Sigmoid colon (tissue), 7 donors: Measurements from ENCODE around the gene MICAL2. TPM values are rescaled to one million over a fixed set of nuclear protein-coding genes. Genes with fewer than 3 reads are reported as not detected.

Source experiments
- DNase-seq: peaks from one replicate; pipeline ENCODE4 v3.0.0-alpha.2; 2019
- H3K27ac ChIP-seq, 4 donors: fragments of 200-600 bp; sonication (generic); one replicate each; pipeline ENCODE4 v1.5.1; 2016 to 2019; ENCODE audit warnings: mild to moderate bottlenecking in 1 of 4
- H3K27me3 ChIP-seq, 3 donors: fragments of 200-600 bp; sonication (generic); one replicate each; pipeline ENCODE4 v1.5.1; 2019; ENCODE audit warnings: mild to moderate bottlenecking in 1 of 3
- H3K36me3 ChIP-seq, 4 donors: fragments of 200-600 bp; sonication (generic); one replicate each; pipeline ENCODE4 v1.5.1; 2016 to 2019
- H3K4me1 ChIP-seq, 4 donors: fragments of 200-600 bp; sonication (generic); one replicate each; pipeline ENCODE4 v1.5.1; 2017 to 2019
- H3K4me3 ChIP-seq, 4 donors: fragments of 200-600 bp; sonication (generic); one replicate each; pipeline ENCODE4 v1.5.1; 2017 to 2019; ENCODE audit warnings: mild to moderate bottlenecking in 2 of 4, moderate library complexity in 1 of 4
- H3K9me3 ChIP-seq, 4 donors: fragments of 200-600 bp in 3 of 4; sonication (generic) in 3 of 4; one replicate each; pipeline versions ENCODE4 v1.5.1 to v1.6.1; 2013 to 2019
- EP300 ChIP-seq, 4 donors: sonication (generic); formaldehyde crosslinking; IDR thresholded peaks; one replicate each; pipeline ENCODE4 v1.6.1; 2017; ENCODE audit warnings: antibody characterized with exemption in 4 of 4
- POLR2A ChIP-seq, 2 donors: fragments of 450-650 bp; IDR thresholded peaks; one replicate each; pipeline ENCODE4 v1.6.1; 2016; ENCODE audit warnings: antibody characterized with exemption in 2 of 2, mild to moderate bottlenecking in 2 of 2, moderate library complexity in 2 of 2
- POLR2AphosphoS5 ChIP-seq, 4 donors: sonication (generic); formaldehyde crosslinking; IDR thresholded peaks; one replicate each; pipeline ENCODE4 v1.6.1; 2017; ENCODE audit warnings: antibody characterized with exemption in 4 of 4
- WGBS, 2 donors: extraction: QIAGEN DNeasy Blood & Tissue Kit; methylation state at CpG; one replicate each; pipeline ENCODE4 v1.1.7; 2013; 5-methylcytosine and 5-hydroxymethylcytosine counted together
- intact Hi-C: fragments of 100-400 bp; cut with DNase I; formaldehyde crosslinking; loops from one replicate; pipeline ENCODE4 v1.15.1; 2023
- polyA plus RNA-seq, 3 donors: library from polyadenylated mRNA; stranded (reverse); fragments of 200-250 nt; gene quantifications; one replicate each; pipeline ENCODE4 v1.2.3, GENCODE V29; 2013
- total RNA-seq, 4 donors: library from RNA; depleted of rRNA; stranded (reverse); fragments of >200 nt; gene quantifications; one replicate each; pipeline ENCODE4 v1.1.0, GENCODE V29; 2016
- TF ChIP-seq, protein P1 (sequence below), 4 experiments: fragments of 450-650 bp in 3 of 4; fragments of 200-600 bp in 1 of 4; IDR thresholded peaks; one replicate each; pipeline ENCODE4 v1.5.1; 2016 to 2019; ENCODE audit warnings: antibody characterized with exemption in 4 of 4, mild to moderate bottlenecking in 3 of 4, moderate library complexity in 2 of 4
- donor health status: healthy with polysubstance abuse.
- donor health status: Bipolar disorder and iron deficiency.
- donor health status: healthy.

The MICAL2 gene
- total and polyA plus RNA-seq, 7 donors = 36.6 to 145 (median 115) TPM

DNA sequence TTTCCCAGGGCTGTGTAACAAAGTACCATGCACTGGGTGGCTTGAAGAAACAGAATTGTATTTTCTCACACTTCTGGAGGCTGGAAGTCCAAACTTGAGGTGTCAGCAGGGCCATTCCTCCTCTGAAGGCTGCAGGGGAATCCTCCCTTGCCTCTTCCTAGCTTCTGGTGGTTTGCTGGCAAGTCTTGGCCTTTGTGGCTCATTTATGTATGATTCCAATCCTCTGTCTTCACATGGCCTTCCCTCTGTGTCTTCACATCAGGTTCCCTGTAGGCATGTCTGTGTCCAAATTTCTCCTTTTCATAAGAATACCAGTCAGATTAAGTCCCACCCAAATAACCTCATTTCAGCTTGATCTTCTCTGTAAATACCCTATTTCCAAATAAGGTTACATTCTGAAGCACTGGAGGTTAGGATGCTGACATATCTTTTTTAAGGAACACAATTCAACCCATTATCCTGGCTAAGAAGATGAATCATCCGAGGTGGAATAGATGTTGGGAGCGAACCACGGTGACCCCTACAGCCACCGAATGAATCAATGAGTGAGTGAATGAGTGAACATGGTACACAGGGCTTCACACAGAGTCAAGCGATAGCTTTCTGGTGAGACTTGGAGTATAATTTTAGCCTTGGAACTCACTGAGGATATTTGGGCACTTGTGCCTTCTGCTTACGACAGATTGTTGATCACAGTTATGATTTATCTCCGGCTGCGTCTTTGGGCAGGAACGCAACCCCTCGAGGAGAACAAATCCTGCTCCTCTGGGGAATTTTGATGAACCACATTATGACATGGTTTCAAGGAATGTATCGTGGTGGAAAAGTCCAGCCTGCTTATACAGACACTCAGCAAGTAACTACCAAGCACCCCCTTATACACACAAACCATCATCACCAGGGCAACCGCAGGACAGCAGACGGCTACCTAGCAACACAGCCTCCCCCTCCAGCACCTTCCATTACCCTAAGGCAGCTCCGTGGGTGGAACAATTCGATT, 34.3 kb upstream of the MICAL2 start:
- no peak for TF ChIP-seq POLR2A (IDR thresholded peaks at IDR 0.05)
- peak; percentile 23 to 98 (median 83) for TF ChIP-seq EP300 (IDR thresholded peaks at IDR 0.05)
- peak; percentile 26 to 90 (median 76) for TF ChIP-seq POLR2AphosphoS5 (IDR thresholded peaks at IDR 0.05)
- Histone ChIP-seq H3K4me1 (peaks cover 0 to 30% (median 26%) of the 10 kb centered on the region in 4 donors), H3K36me3 (no peaks in the 10 kb centered on the region), H3K9me3 (no peaks in the 10 kb centered on the region), H3K27ac (peak overlapping the region; percentile 68 to 91 (median 85)), H3K27me3 (no peaks in the 10 kb centered on the region), H3K4me3 (no peak overlapping the region)
- 77 to 84% methylated on average over 15 of the region's 15 CpGs for WGBS, 2 donors
- DNase-seq = peak; percentile 83
- intact Hi-C loops = no loop called here

DNA sequence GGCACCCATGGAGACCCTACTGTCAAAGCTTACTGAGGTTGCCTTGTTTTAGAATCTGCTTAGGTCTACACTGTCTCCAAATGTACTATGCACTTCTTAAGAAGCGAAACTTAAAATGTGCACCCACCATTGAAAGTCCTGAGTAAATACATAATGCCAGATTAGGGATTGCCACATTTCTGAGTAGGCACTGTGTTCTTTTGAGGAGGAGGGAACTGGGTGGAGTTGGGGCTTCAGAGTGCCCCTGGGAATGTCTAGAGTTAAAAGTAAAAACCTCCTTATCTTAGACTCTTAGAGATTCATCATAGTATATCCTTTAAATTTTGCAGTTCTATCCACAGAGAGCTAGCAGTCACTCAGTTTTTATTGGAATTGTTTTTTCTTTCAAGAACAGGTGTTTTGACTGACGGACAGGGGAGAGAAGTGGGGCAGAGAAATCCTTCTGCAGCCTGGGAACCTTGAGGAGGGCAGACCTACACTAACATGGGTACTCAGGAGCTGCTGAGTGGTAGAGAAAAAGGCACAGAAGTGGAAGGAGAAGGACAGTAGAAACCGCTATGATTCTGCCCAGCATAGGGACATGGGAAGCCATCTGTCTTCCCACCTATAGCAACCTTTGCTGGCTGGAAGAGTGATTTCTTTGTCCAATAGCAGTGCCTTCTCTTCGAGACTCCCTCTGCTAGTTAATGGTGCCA, 33.4 kb upstream of the MICAL2 start:
- intact Hi-C loops = no loop called here
- H3K36me3 ChIP-seq = no peaks in the 10 kb centered on the region
- H3K4me3 ChIP-seq = no peak overlapping the region
- DNase-seq = no peak
- H3K27ac ChIP-seq = peak overlapping the region; percentile 68 to 91 (median 85)
- H3K9me3 ChIP-seq = no peaks in the 10 kb centered on the region
- H3K27me3 ChIP-seq = no peaks in the 10 kb centered on the region
- no peak for TF ChIP-seq EP300 (IDR thresholded peaks at IDR 0.05)
- TF ChIP-seq, protein P1, sequence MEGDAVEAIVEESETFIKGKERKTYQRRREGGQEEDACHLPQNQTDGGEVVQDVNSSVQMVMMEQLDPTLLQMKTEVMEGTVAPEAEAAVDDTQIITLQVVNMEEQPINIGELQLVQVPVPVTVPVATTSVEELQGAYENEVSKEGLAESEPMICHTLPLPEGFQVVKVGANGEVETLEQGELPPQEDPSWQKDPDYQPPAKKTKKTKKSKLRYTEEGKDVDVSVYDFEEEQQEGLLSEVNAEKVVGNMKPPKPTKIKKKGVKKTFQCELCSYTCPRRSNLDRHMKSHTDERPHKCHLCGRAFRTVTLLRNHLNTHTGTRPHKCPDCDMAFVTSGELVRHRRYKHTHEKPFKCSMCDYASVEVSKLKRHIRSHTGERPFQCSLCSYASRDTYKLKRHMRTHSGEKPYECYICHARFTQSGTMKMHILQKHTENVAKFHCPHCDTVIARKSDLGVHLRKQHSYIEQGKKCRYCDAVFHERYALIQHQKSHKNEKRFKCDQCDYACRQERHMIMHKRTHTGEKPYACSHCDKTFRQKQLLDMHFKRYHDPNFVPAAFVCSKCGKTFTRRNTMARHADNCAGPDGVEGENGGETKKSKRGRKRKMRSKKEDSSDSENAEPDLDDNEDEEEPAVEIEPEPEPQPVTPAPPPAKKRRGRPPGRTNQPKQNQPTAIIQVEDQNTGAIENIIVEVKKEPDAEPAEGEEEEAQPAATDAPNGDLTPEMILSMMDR (IDR thresholded peaks at IDR 0.05) = no peak
- no peak for TF ChIP-seq POLR2AphosphoS5 (IDR thresholded peaks at IDR 0.05)
- TF ChIP-seq POLR2A (IDR thresholded peaks at IDR 0.05) = no peak
- WGBS, 2 donors = 88 to 90% methylated on average over 4 of the region's 4 CpGs
- H3K4me1 ChIP-seq = peaks cover 0 to 30% (median 26%) of the 10 kb centered on the region in 4 donors

- intact Hi-C loops = no loop called here
- Histone ChIP-seq H3K36me3 (no peaks in the 10 kb centered on the region), H3K4me1 (peaks cover 0 to 30% (median 26%) of the 10 kb centered on the region in 4 donors), H3K27me3 (no peaks in the 10 kb centered on the region), H3K9me3 (no peaks in the 10 kb centered on the region), H3K4me3 (no peak overlapping the region), H3K27ac (peak overlapping the region; percentile 68 to 91 (median 85))
- no peak for TF ChIP-seq POLR2A (IDR thresholded peaks at IDR 0.05)
- TF ChIP-seq POLR2AphosphoS5 (IDR thresholded peaks at IDR 0.05) = no peak
- TF ChIP-seq EP300 (IDR thresholded peaks at IDR 0.05) = no peak
- 79 to 92% methylated on average over 7 of the region's 7 CpGs for WGBS, 2 donors
- DNase-seq = no peak
Observed at GRCh38 chr11:12077535-12078280, 32.7 kb upstream of the MICAL2 start.

DNA sequence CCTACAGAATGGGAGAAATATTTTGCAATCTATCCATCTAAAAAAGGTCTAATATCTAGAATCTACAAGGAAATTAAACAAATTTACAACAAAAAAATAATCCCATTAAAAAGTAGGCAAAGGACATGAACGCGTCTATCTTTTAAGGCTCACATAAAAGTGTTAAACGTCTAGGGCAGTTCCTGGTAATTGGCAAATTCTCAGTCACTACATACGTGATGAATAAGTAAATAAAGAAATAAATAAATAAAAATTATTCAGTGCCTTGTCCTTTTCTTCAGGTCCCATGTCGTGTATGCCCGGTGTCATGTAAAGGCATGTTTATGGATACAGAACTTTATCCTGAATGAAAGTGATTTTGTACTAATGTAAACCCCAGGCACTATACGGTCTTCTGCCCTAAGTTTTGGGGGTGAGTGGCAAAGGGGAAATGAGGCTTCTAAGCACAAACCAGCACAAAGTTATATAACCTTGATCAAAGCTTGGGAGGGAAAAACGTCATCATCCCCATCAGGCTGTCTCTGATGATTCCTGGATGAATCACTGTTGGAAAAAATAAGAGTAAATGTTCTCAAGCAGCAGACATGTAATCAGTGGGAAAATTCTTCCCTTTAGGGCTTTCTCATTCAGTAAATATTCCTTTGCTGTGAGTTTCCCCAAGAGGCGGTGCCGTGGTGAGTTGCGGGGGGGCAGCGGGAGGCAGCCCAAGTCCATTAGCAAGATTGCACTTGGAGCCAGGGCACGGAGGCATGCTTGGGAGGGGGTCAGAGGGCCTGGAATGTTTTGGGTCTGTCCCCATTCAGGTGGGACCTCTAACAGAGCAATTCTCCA, 30.4 kb upstream of the MICAL2 start:
- Histone ChIP-seq H3K4me3 (no peak overlapping the region), H3K27ac (peak overlapping the region; percentile 72 to 91 (median 85)), H3K4me1 (peaks cover 0 to 30% (median 26%) of the 10 kb centered on the region in 4 donors), H3K9me3 (no peaks in the 10 kb centered on the region), H3K36me3 (no peaks in the 10 kb centered on the region), H3K27me3 (no peaks in the 10 kb centered on the region)
- WGBS, 2 donors = 70 to 75% methylated on average over 13 of the region's 13 CpGs
- TF ChIP-seq POLR2AphosphoS5 (IDR thresholded peaks at IDR 0.05) (peak; percentile 55 to 88 (median 61)), POLR2A (IDR thresholded peaks at IDR 0.05) (no peak), EP300 (IDR thresholded peaks at IDR 0.05) (peak in 3 of 4 donors; percentile 52 to 95 (median 71))
- TF ChIP-seq, protein P1 (IDR thresholded peaks at IDR 0.05) = no peak
- intact Hi-C loops = no loop called here
- DNase-seq = peak; percentile 86

DNA sequence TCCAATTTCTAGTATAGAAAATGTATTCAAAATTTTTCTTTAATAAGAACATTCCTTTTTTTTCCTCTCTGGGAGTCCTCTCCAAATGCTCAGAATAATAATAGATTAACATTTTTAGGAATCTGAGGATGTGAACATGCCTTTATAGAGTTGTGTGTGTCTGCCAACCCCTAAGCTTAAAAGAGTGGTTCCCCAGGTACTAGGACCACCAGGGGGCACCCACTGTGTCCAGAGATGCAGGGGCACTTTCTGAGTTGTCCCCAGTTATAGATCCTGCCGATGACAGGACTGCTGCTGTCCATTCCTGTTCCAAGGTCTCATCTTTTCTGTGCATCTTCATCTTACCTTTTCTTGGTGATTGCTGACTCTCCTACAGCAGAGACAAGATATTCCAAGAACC, 27.0 kb upstream of the MICAL2 start:
- H3K27ac ChIP-seq = peak overlapping the region in 1 of 4 donors; percentile 97
- H3K36me3 ChIP-seq = no peaks in the 10 kb centered on the region
- no peaks in the 10 kb centered on the region for H3K9me3 ChIP-seq
- intact Hi-C loops = no loop called here
- WGBS, 2 donors = 85 to 87% methylated on average over 1 of the region's 1 CpG
- no peak for TF ChIP-seq EP300 (IDR thresholded peaks at IDR 0.05)
- TF ChIP-seq, protein P1 (IDR thresholded peaks at IDR 0.05) = no peak
- DNase-seq = no peak
- H3K27me3 ChIP-seq = no peaks in the 10 kb centered on the region
- no peak overlapping the region for H3K4me3 ChIP-seq
- peaks cover 0 to 43% (median 40%) of the 10 kb centered on the region in 4 donors for H3K4me1 ChIP-seq
